Measurements from ENCODE around the gene ZRANB1. TPM values are rescaled to one million over a fixed set of nuclear protein-coding genes. Genes with fewer than 3 reads are reported as not detected.
A peak's percentile ranks its signal among the peaks of the same experiment; 100 is the strongest.

The ZRANB1 gene
- total RNA-seq, 4 donors from 2014 or later = 8.4 to 24.0 (median 16.8) TPM

DNA sequence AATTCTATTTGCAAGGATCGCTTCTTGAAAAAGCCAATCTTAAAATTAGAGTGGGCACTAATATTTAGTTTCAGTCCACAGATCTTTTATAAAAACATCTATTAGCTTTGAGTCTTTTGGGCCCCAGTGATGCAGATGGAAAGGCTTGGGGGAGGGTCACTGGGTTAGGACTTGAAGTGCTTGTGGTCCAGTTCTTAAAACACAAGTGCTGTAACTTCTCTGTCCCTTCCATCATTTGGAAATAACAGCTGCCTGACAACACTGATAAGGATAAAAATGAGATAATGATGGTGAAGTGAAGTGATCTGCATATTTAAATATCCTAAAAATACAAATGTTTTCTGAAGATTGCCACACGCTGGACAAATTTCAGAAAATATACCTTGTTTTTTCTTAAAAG lies 37.1 kb upstream of the ZRANB1 start:
- peaks cover 3% of the 10 kb centered on the region for H3K27me3 ChIP-seq
- H3K4me3 ChIP-seq = no peak overlapping the region

DNA sequence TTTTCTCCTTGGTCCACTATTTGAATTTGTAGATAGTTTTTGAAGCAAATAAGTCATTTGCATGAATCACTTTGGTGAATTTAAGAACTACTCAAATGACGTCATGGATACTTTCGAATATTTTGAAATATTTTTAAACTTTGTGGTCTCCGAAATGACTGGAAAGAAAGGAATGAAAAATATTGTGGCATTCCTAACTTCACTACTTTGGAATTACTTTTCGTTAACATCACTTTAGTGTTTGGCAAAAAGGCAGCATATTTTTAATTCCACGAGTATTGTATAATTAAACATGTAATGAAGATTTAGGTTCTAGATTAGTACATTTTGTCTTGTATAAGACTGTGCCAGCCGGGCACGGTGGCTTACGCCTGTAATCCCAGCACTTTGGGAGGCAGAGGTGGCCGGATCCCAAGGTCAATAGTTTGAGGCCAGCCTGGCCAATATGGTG lies 35.3 kb upstream of the ZRANB1 start:
- intact Hi-C loops (cut with DNase I; ENCODE audit: low total_unique reads) (no loop called here), in situ Hi-C loops (cut with MboI; ENCODE audit: low pct_ligation_motif_present in 1 of 4, low pct_unique_long_range_greater_than_20kb in 1 of 4, low sequenced_read_pairs in 3 of 4) (no loop called here)
- Histone ChIP-seq H3K4me3 (no peak overlapping the region), H3K9me3 (no peaks in the 10 kb centered on the region), H3K4me1 (peaks cover 0 to 8% (median 0%) of the 10 kb centered on the region in 4 donors), H3K36me3 (no peaks in the 10 kb centered on the region), H3K27me3 (peaks cover 3% of the 10 kb centered on the region), H3K27ac (no peak overlapping the region)
- TF ChIP-seq EP300 (IDR thresholded peaks at IDR 0.05; ENCODE audit: low read depth) (no peak), POLR2AphosphoS5 (IDR thresholded peaks at IDR 0.05) (no peak), POLR2A (IDR thresholded peaks at IDR 0.05) (no peak)
- TF ChIP-seq, protein P1, sequence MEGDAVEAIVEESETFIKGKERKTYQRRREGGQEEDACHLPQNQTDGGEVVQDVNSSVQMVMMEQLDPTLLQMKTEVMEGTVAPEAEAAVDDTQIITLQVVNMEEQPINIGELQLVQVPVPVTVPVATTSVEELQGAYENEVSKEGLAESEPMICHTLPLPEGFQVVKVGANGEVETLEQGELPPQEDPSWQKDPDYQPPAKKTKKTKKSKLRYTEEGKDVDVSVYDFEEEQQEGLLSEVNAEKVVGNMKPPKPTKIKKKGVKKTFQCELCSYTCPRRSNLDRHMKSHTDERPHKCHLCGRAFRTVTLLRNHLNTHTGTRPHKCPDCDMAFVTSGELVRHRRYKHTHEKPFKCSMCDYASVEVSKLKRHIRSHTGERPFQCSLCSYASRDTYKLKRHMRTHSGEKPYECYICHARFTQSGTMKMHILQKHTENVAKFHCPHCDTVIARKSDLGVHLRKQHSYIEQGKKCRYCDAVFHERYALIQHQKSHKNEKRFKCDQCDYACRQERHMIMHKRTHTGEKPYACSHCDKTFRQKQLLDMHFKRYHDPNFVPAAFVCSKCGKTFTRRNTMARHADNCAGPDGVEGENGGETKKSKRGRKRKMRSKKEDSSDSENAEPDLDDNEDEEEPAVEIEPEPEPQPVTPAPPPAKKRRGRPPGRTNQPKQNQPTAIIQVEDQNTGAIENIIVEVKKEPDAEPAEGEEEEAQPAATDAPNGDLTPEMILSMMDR (IDR thresholded peaks at IDR 0.05) = no peak
- 65 to 84% methylated on average over 6 to 9 of the region's 9 CpGs for WGBS, 2 donors (ENCODE audit: low coverage in 1 of 2)
- DNase-seq = no peak

More for the DNA sequence above, 37.1 kb upstream of the ZRANB1 start:
- Histone ChIP-seq H3K27ac (no peak overlapping the region), H3K36me3 (no peaks in the 10 kb centered on the region), H3K9me3 (no peaks in the 10 kb centered on the region), H3K4me1 (no peaks in the 10 kb centered on the region)
- WGBS, 2 donors (ENCODE audit: low coverage in 1 of 2) = 86 to 93% methylated on average over 2 of the region's 2 CpGs
- TF ChIP-seq EP300 (IDR thresholded peaks at IDR 0.05; ENCODE audit: low read depth) = no peak
- TF ChIP-seq POLR2A (IDR thresholded peaks at IDR 0.05) = no peak
- TF ChIP-seq, protein P1 (IDR thresholded peaks at IDR 0.05) = no peak
- TF ChIP-seq POLR2AphosphoS5 (IDR thresholded peaks at IDR 0.05) = no peak
- no peak for DNase-seq
- intact Hi-C loops (cut with DNase I; ENCODE audit: low total_unique reads) (no loop called here), in situ Hi-C loops (cut with MboI; ENCODE audit: low pct_ligation_motif_present in 1 of 4, low pct_unique_long_range_greater_than_20kb in 1 of 4, low sequenced_read_pairs in 3 of 4) (no loop called here)

DNA sequence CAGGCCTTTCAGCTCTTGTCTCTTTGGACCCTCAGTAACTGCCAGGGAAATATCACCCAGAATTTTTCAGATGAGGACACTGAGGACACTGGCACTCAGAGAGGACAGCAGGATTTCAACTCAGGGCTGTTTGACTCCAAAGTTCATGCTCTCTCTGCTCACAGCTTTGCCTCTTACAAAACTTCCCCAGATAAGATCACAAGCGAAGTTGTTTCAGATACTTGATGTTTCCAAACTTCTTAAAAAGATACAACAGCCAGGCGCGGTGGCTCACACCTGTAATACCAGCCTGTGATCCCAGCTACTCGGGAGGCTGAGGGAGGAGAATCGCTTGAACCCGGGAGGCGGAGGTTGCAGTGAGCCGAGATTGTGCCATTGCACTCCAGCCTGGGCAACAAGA lies 32.4 kb upstream of the ZRANB1 start:
- TF ChIP-seq POLR2AphosphoS5 (IDR thresholded peaks at IDR 0.05) = no peak
- no peak for TF ChIP-seq POLR2A (IDR thresholded peaks at IDR 0.05)
- in situ Hi-C loops (cut with MboI; ENCODE audit: low pct_ligation_motif_present in 1 of 4, low pct_unique_long_range_greater_than_20kb in 1 of 4, low sequenced_read_pairs in 3 of 4) (no loop called here), intact Hi-C loops (cut with DNase I; ENCODE audit: low total_unique reads) (no loop called here)
- no peak overlapping the region for H3K4me3 ChIP-seq
- no peak for DNase-seq
- H3K4me1 ChIP-seq = peaks cover 0 to 14% (median 0%) of the 10 kb centered on the region in 4 donors
- H3K9me3 ChIP-seq = no peaks in the 10 kb centered on the region
- H3K27me3 ChIP-seq = no peaks in the 10 kb centered on the region
- 60 to 80% methylated on average over 2 to 8 of the region's 8 CpGs for WGBS, 2 donors (ENCODE audit: low coverage in 1 of 2)
- H3K36me3 ChIP-seq = no peaks in the 10 kb centered on the region
- H3K27ac ChIP-seq = no peak overlapping the region

DNA sequence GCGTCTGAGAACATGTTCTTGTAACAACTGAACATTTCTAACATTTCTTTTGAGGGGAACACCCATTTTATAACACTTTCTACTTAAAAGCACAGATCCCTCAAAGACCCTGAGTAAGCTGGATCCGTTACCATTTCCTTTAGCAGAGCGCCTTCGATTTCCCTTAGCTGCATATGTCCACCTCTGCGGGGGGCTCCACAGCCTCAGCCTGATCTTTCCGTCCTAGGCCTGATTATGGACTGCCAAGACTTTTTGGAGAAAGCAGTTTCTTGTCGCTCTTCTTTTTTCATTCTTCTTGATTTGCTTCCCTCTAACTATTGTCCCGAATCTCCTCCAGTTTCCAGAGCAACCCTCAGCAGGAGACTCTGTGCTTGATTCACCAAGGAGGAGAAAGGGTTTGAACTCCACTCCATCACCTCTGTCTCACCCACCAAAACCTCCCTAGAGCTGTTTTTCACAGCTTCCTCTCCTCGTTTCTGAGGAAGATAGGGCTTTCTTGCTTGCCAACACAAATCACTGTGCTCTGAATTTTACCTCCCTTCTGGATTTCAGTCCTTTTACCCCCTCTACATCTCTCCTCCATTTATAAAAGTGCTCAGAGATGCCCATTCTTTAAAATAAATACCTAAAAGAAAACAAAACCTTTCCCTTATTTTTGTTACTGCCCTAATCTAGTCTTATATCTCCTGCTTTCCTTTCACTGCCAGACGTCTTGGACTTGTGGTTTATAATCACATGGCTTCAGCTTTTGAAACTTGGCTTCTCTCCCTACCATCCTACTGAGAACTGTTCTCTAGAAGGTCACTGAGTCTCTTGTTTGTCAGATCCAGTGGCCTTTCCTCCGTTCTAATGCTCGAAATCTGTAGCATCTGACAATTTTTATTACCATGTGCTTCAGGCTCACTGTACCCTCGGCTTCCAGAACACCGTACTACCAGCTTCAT lies 30.5 kb upstream of the ZRANB1 start:
- in situ Hi-C loops (cut with MboI; ENCODE audit: low pct_ligation_motif_present in 1 of 4, low pct_unique_long_range_greater_than_20kb in 1 of 4, low sequenced_read_pairs in 3 of 4) = no loop called here
- H3K27ac ChIP-seq = peak overlapping the region; percentile 19 to 58 (median 40)

More for the DNA sequence above, 30.5 kb upstream of the ZRANB1 start:
- TF ChIP-seq POLR2A (IDR thresholded peaks at IDR 0.05) (no peak), EP300 (IDR thresholded peaks at IDR 0.05; ENCODE audit: low read depth) (no peak), POLR2AphosphoS5 (IDR thresholded peaks at IDR 0.05) (no peak)
- TF ChIP-seq, protein P1 (IDR thresholded peaks at IDR 0.05) = no peak
- intact Hi-C loops (cut with DNase I; ENCODE audit: low total_unique reads) = loop anchor here (10.0 kb wide), 1 partner anchor 143 kb away; no protein-coding TSS in a partner anchor
- DNase-seq = no peak
- WGBS, 2 donors (ENCODE audit: low coverage in 1 of 2) = 55 to 58% methylated on average over 12 to 14 of the region's 14 CpGs
- H3K27me3 ChIP-seq = no peaks in the 10 kb centered on the region
- no peaks in the 10 kb centered on the region for H3K9me3 ChIP-seq
- no peaks in the 10 kb centered on the region for H3K36me3 ChIP-seq
- H3K4me3 ChIP-seq = no peak overlapping the region
- peaks cover 0 to 20% (median 5%) of the 10 kb centered on the region in 4 donors for H3K4me1 ChIP-seq

Measured in transverse colon (tissue), 4 donors.